ENCODE measurements around the gene MAFG.

DNA sequence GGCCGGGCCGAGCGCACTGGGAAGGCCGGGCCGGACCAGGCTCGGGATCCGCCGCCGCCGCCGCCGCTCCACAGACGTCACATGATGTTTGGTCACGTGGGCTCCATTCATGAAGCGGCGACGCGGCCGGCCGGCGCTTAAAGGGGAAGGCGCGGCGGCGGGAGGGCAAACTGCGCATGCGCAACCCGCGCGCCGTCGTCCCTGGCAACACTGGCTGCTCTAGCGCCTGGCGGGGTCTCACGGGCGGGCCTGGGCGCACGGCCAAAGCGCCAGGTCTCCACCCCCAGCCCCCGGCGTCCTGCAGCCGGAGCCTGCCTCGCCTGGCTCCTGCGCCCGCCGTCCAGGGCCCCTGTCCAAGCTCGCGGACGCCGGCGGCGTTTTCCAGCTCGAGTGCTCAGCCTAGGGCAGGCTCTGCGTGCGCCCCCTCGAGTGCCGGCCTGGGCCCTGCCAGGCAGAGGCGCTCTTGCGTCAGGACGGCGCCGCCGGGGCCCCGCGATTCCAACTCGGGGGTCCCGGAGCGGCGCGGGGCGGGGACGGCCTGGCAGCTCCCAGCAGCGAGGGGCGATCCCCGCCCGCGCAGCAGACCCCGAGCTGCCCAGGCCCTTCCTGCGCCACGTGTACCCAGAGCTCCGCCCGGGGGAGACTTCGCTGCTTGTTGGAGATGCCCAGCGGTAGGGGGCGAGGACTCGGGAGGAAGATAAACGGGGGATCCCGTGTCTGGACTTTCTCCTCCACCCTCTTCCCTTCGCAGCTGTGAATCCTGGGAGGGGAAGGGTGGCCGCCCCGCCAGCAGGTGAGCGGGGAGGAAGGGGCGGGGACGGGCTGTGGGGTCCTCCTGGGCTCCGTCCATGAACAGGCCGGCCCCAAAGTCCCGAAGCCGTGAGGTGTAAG lies at the start of gene MAFG:
- peak; percentile 5 for TF ChIP-seq CTCF (IDR thresholded peaks at IDR 0.05; ENCODE audit: insufficient read depth, low read depth, low read length)
- no peak for TF ChIP-seq EZH2 (IDR thresholded peaks at IDR 0.05; ENCODE audit: insufficient read depth, low read length)

All from astrocyte (in vitro differentiated cells and primary cell).